Transverse colon (tissue), 4 donors: ENCODE data around the gene CDK18. TPM values are rescaled to one million over a fixed set of nuclear protein-coding genes. Genes with fewer than 3 reads are reported as not detected.

Experiments
- DNase-seq: peaks from one replicate; pipeline ENCODE4 v3.0.0-alpha.2; 2019
- H3K27ac ChIP-seq, 4 donors: fragments of 200-600 bp; sonication (generic); 2 replicates each; pipeline ENCODE4 v1.5.1; 2016 to 2018; ENCODE audit warnings: inconsistent platforms in 4 of 4
- H3K27me3 ChIP-seq: fragments of 200-600 bp; sonication (generic); 2 replicates; pipeline ENCODE4 v1.5.1; 2017; ENCODE audit warnings: inconsistent platforms
- H3K36me3 ChIP-seq, 4 donors: fragments of 200-600 bp; sonication (generic); 2 replicates each; pipeline ENCODE4 v1.5.1; 2017 to 2019; ENCODE audit warnings: inconsistent platforms in 4 of 4
- H3K4me1 ChIP-seq, 4 donors: fragments of 200-600 bp; sonication (generic); 2 replicates each; pipeline ENCODE4 v1.5.1; 2017 to 2020; ENCODE audit warnings: inconsistent platforms in 4 of 4
- H3K4me3 ChIP-seq, 4 donors: fragments of 200-600 bp; sonication (generic); 1 replicate in 1 of 4; 2 replicates in 3 of 4; pipeline versions ENCODE4 v1.5.1 to v1.6.1; 2017 to 2019; ENCODE audit warnings: inconsistent platforms in 4 of 4
- H3K9me3 ChIP-seq, 2 donors: fragments of 200-600 bp; sonication (generic); 2 replicates each; pipeline ENCODE4 v1.5.1; 2017 to 2019; ENCODE audit warnings: inconsistent platforms in 2 of 2
- EP300 ChIP-seq: sonication (generic); formaldehyde crosslinking; IDR thresholded peaks from one replicate; pipeline ENCODE4 v1.6.1; 2017; ENCODE audit warnings: antibody characterized with exemption, low read depth
- POLR2A ChIP-seq: fragments of 450-650 bp; IDR thresholded peaks from one replicate; pipeline ENCODE4 v1.6.1; 2016; ENCODE audit warnings: antibody characterized with exemption, mild to moderate bottlenecking, moderate library complexity
- POLR2AphosphoS5 ChIP-seq, 3 donors: sonication (generic); formaldehyde crosslinking; IDR thresholded peaks; one replicate each; pipeline ENCODE4 v1.6.1; 2016; ENCODE audit warnings: antibody characterized with exemption in 3 of 3
- WGBS, 2 donors: methylation state at CpG; one replicate each; pipeline ENCODE4 v1.1.5; 2018; ENCODE audit warnings: low coverage in 1 of 2; 5-methylcytosine and 5-hydroxymethylcytosine counted together
- in situ Hi-C, 4 donors: fragments of 200-750 bp; cut with MboI; loops; one replicate each; pipeline versions ENCODE4 v1.15.0 to v1.15.1; 2017; ENCODE audit warnings: low sequenced_read_pairs in 3 of 4, low pct_ligation_motif_present in 1 of 4, low pct_unique_long_range_greater_than_20kb in 1 of 4
- intact Hi-C: fragments of 100-400 bp; cut with DNase I; formaldehyde crosslinking; loops from one replicate; pipeline ENCODE4 v1.15.1; 2023; ENCODE audit warnings: low total_unique reads
- total RNA-seq, 4 donors: library from RNA; depleted of rRNA; stranded (reverse); fragments of >200 nt; gene quantifications; one replicate each; pipeline ENCODE4 v1.1.0, GENCODE V29; 2016
- TF ChIP-seq, protein P1 (sequence below), 5 experiments: fragments of 200-600 bp in 3 of 5; fragments of 450-650 bp in 2 of 5; sonication (generic) in 3 of 5; IDR thresholded peaks; 1 replicate in 2 of 5; 2 replicates in 3 of 5; pipeline ENCODE4 v1.5.1; 2016 to 2017; ENCODE audit warnings: antibody characterized with exemption in 5 of 5, inconsistent platforms in 3 of 5, mild to moderate bottlenecking in 2 of 5, moderate library complexity in 1 of 5

The CDK18 gene
- total RNA-seq, 4 donors from 2014 or later = 28.8 to 112 (median 33.5) TPM

GRCh38 chr1:205578780-205579571 lies 74.5 kb downstream of the CDK18 start:
- Histone ChIP-seq H3K9me3 (no peaks in the 10 kb centered on the region), H3K4me1 (peaks cover 13 to 26% (median 20%) of the 10 kb centered on the region in 4 donors), H3K27ac (no peak overlapping the region), H3K36me3 (no peaks in the 10 kb centered on the region), H3K27me3 (no peaks in the 10 kb centered on the region), H3K4me3 (no peak overlapping the region)
- DNase-seq = peak; percentile 3
- 59 to 76% methylated on average over 2 to 9 of the region's 9 CpGs for WGBS, 2 donors
- intact Hi-C loops = no loop called here
- in situ Hi-C loops = no loop called here
- TF ChIP-seq EP300 (no peak), POLR2A (no peak), POLR2AphosphoS5 (IDR thresholded peaks at IDR 0.05) (no peak)
- TF ChIP-seq, protein P1, sequence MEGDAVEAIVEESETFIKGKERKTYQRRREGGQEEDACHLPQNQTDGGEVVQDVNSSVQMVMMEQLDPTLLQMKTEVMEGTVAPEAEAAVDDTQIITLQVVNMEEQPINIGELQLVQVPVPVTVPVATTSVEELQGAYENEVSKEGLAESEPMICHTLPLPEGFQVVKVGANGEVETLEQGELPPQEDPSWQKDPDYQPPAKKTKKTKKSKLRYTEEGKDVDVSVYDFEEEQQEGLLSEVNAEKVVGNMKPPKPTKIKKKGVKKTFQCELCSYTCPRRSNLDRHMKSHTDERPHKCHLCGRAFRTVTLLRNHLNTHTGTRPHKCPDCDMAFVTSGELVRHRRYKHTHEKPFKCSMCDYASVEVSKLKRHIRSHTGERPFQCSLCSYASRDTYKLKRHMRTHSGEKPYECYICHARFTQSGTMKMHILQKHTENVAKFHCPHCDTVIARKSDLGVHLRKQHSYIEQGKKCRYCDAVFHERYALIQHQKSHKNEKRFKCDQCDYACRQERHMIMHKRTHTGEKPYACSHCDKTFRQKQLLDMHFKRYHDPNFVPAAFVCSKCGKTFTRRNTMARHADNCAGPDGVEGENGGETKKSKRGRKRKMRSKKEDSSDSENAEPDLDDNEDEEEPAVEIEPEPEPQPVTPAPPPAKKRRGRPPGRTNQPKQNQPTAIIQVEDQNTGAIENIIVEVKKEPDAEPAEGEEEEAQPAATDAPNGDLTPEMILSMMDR (IDR thresholded peaks at IDR 0.05) = no peak

- H3K4me1 ChIP-seq = peaks cover 13 to 27% (median 20%) of the 10 kb centered on the region in 4 donors
- intact Hi-C loops = loop anchor here (10.0 kb wide), 1 partner anchor 55 kb away; the partner anchor contains the start of gene ELK4
- TF ChIP-seq POLR2AphosphoS5 (IDR thresholded peaks at IDR 0.05) (no peak), EP300 (no peak), POLR2A (no peak)
- TF ChIP-seq, protein P1 (IDR thresholded peaks at IDR 0.05) = no peak
- H3K36me3 ChIP-seq = no peaks in the 10 kb centered on the region
- in situ Hi-C loops = no loop called here
- no peak overlapping the region for H3K4me3 ChIP-seq
- H3K27ac ChIP-seq = no peak overlapping the region
- H3K9me3 ChIP-seq = no peaks in the 10 kb centered on the region
- no peak for DNase-seq
- H3K27me3 ChIP-seq = no peaks in the 10 kb centered on the region
- WGBS, 2 donors = 84 to 87% methylated on average over 3 to 11 of the region's 12 CpGs
Observed at GRCh38 chr1:205579711-205580110, 75.2 kb downstream of the CDK18 start.

DNA sequence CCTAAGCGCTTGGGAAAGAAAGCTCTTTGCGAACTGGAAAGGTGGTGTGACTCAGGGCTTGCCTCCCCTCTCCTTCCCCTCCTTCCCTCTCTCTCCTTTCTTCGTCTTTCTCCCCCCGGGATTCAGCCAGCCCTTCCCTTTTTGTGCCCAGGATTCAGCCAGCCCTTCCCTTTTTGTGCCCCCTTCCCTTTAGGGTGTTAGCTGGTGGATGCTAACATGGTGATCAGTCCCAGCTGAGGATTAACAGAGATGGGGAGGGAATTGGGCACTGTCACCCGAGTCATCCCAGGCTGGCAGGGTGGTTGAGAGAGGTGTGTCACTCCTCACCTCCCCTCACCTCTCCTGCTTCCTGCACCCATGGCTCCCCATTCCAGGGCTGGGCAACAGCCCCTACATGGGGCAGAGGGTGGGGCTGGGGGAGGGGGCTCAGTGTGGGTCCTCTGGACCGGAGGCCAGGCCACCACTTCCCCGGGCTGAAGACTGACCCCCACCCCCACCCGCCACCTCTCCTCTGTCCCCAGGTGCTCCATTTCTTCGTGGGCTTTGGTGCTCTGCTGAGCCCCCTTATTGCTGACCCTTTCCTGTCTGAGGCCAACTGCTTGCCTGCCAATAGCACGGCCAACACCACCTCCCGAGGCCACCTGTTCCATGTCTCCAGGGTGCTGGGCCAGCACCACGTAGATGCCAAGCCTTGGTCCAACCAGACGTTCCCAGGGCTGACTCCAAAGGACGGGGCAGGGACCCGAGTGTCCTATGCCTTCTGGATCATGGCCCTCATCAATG lies 75.9 kb downstream of the CDK18 start:
- no peak overlapping the region for H3K4me3 ChIP-seq
- no peak for TF ChIP-seq POLR2A
- TF ChIP-seq, protein P1 (IDR thresholded peaks at IDR 0.05) = no peak
- TF ChIP-seq EP300 = no peak
- TF ChIP-seq POLR2AphosphoS5 (IDR thresholded peaks at IDR 0.05) = no peak
- no peaks in the 10 kb centered on the region for H3K9me3 ChIP-seq
- H3K36me3 ChIP-seq = no peaks in the 10 kb centered on the region
- H3K4me1 ChIP-seq = peaks cover 14 to 32% (median 23%) of the 10 kb centered on the region in 4 donors
- no peak overlapping the region for H3K27ac ChIP-seq
- H3K27me3 ChIP-seq = no peaks in the 10 kb centered on the region
- intact Hi-C loops = loop anchor here (10.0 kb wide), 1 partner anchor 54 kb away; the partner anchor contains the start of gene ELK4
- in situ Hi-C loops = no loop called here
- no peak for DNase-seq
- 79 to 87% methylated on average over 3 to 14 of the region's 15 CpGs for WGBS, 2 donors

DNA sequence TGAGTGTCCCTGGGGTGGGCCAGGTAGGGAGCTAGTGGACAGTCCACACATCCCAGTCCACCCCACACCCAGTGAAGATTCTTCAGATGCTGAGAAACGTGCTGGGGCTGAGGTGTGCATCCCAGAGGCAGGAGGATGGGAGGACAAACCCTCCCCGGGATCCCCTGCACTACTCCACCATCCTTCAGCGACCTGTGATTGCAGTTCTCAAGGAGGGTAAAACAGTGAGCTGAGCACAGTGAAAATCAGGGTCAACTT lies 76.4 kb downstream of the CDK18 start:
- intact Hi-C loops = loop anchor here (10.0 kb wide), 1 partner anchor 54 kb away; the partner anchor contains the start of gene ELK4
- no peak overlapping the region for H3K27ac ChIP-seq
- DNase-seq = no peak
- 83 to 89% methylated on average over 1 to 3 of the region's 3 CpGs for WGBS, 2 donors
- H3K36me3 ChIP-seq = no peaks in the 10 kb centered on the region
- H3K4me1 ChIP-seq = peaks cover 12 to 32% (median 23%) of the 10 kb centered on the region in 4 donors
- TF ChIP-seq POLR2AphosphoS5 (IDR thresholded peaks at IDR 0.05) (no peak), POLR2A (no peak)
- TF ChIP-seq, protein P1 (IDR thresholded peaks at IDR 0.05) = no peak
- H3K9me3 ChIP-seq = no peaks in the 10 kb centered on the region
- H3K27me3 ChIP-seq = no peaks in the 10 kb centered on the region
- in situ Hi-C loops = no loop called here
- no peak overlapping the region for H3K4me3 ChIP-seq
